ENCODE data around the gene BLOC1S5. TPM values are rescaled to one million over a fixed set of nuclear protein-coding genes. Genes with fewer than 3 reads are reported as not detected.

Gene BLOC1S5
- total RNA-seq, 1 experiment from 2014 or later = 9.1 TPM

- DNase-seq (no peak), ATAC-seq (no peak)
- Histone ChIP-seq H3K9me3 (ENCODE audit: low read length) (no peaks in the 10 kb centered on the region), H3K36me3 (ENCODE audit: low read depth, low read length) (no peaks in the 10 kb centered on the region), H3K27ac (ENCODE audit: low read length) (no peak overlapping the region), H4K20me1 (ENCODE audit: low read length) (peaks cover 5% of the 10 kb centered on the region; the same call in 1 of the 2 replicates), H3F3A (ENCODE audit: low read length, unreplicated experiment) (peaks cover 4% of the 10 kb centered on the region), H3K27me3 (ENCODE audit: low read length) (no peaks in the 10 kb centered on the region), H3K9ac (ENCODE audit: low read length) (no peak overlapping the region), H3K79me2 (ENCODE audit: low read length) (no peaks in the 10 kb centered on the region), H3K9me2 (replicated peaks; ENCODE audit: low read length) (no peaks in the 10 kb centered on the region), H3K4me1 (ENCODE audit: insufficient read depth, low read length) (peaks cover 32% of the 10 kb centered on the region), H3K4me2 (ENCODE audit: low read length) (no peak overlapping the region), H3K4me3 (ENCODE audit: low read length) (no peak overlapping the region), H2AFZ (ENCODE audit: low read length) (no peak overlapping the region)
- no peak for TF ChIP-seq CTCF (conservative IDR thresholded peaks at IDR 0.05; ENCODE audit: low read depth, low read length)
- no peak for TF ChIP-seq EZH2 (IDR thresholded peaks at IDR 0.05; ENCODE audit: low read length, unreplicated experiment)
- CTCF ChIA-PET = no interaction called here
- POLR2A ChIA-PET (ENCODE audit: unreplicated experiment) = no interaction called here
- BruUV-seq (replicated peaks) = no TSS peak
- intact Hi-C loops (cut with micrococcal nuclease) = no loop called here
Measured at GRCh38 chr6:7970616-7971015, 93.6 kb downstream of the BLOC1S5 start.

Other genes starting within 250 kb of the BLOC1S5 start
- 218 and 221 TPM in 2 replicates for gene TXNDC5, start 153.6 kb downstream of the BLOC1S5 start, total RNA-seq (2014; rRNA removed)
- gene EEF1E1, start 38.2 kb upstream of the BLOC1S5 start, total RNA-seq (2014; rRNA removed) = 64.6 and 72.6 TPM in 2 replicates